HG03039 (cell line): ENCODE results near the gene TEX50.
"Not testable (repeated sequence)": the region's sequence is repeated elsewhere in the genome, so short reads cannot be mapped to it uniquely, and the experiment has no call there.

Experiments
- ATAC-seq: cut with Tn5 transposase; IDR thresholded peaks from one replicate; pipeline ENCODE4 v1.9.1; 2021; ENCODE audit warnings: mild to moderate bottlenecking, moderate library complexity; ENCODE audit not compliant: unreplicated experiment

The TEX50 gene

DNA sequence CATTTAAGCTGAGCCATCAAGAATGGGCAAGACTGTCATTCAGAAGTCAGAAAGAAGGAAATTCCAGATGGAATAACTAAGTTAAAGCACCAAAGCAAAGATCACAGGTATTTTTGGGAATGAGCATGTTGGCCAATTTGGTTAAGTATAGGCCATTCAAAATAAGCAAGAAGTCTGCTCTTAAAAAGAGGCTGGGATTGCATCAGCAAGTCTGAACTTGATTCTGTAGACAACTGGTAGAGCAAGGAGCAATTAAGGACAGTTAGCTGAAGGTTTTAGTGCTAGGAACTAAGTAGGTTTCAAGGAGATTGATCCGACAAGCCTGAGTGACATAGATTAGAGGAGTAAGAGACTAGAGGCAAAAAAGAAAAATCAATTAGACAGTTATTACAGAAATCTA, 26.1 kb downstream of the TEX50 start:
- ATAC-seq = no peak

DNA sequence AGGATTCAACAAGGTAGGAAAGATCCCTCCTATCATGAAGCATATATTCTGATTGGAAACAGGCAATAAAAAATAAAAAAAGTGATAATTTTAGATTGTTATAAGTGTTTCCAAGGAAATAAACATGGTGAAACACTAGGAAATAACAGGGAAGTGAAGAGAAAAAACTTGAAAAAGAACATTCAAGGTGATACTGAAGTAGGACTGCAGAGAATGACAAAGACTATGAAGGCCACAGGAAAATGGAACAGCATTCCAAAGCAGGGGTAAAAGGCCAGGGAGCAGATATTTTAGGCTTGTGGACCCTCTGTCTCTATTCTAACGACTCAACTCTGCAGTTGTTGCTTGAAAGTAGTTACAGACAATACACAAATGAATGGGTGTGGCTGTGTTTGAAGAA, 26.6 kb downstream of the TEX50 start:
- ATAC-seq = no peak

GRCh38 chr1:173663159-173663558, 28.0 kb downstream of the TEX50 start:
- ATAC-seq = no peak

GRCh38 chr1:173666646-173667045, 31.5 kb downstream of the TEX50 start:
- no peak for ATAC-seq

DNA sequence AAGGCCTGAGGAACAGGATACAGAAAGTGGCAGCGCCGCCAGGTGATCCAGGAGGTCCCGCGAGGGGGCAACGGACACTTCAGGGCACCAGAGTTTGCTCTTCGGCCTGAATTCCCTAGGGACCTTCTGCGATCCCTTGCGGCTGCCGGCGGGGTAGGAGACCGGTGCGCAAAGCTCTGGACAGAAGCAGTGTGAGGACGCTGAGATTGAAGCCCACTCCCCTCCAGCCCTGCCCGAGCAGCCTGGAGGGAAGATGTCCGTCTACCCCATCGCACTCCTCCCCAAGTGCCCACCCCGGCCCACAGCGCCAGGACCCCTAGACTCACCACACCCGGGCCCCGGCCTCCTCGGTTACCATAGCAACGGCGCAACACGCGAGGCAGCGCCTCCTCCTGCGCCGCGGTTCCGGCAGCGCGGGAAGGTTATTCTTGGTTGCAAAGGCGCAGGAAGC, 34.4 kb downstream of the TEX50 start, which contains the start of gene ANKRD45:
Gene ANKRD45 (minus strand): TSS at position 361 of the 451 bp plus-strand sequence. CDS start 10,433 bp downstream, outside the sequence.
- no peak for ATAC-seq

DNA sequence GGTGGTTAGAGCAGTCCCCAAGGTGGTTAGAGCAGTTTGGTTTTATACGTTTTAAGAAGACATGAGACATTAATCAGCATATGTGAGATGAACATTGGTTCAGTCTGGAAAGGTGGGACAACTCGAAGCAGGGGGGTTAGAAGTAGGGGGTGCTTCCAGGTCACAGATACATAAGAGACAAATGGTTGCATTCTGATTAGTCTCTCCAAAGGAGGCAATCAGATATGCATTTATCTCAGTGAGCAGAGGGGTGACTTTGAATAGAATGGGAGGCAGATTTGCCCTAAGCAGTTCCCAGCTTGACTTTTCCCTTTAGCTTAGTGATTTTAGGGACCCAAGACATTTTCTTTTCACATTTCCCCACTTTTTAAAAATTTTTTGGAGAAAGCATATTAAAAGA, 39.4 kb downstream of the TEX50 start:
- not testable (repeated sequence) for ATAC-seq

DNA sequence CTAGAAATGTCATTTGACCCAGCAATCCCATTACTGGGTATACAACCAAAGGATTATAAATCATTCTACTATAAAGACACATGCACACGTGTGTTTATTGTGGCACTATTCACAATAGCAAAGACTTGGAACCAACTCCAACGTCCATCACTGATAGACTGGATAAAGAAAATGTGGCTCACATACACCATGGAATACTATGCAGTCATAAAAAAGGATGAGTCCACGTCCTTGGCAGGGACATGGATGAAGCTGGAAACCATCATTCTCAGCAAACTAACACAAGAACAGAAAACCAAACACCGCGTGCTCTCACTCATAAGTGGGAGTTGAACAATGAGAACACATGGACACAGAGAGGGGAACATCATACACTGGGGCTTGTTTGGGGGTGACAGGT, 45.0 kb downstream of the TEX50 start:
- ATAC-seq = not testable (repeated sequence)

DNA sequence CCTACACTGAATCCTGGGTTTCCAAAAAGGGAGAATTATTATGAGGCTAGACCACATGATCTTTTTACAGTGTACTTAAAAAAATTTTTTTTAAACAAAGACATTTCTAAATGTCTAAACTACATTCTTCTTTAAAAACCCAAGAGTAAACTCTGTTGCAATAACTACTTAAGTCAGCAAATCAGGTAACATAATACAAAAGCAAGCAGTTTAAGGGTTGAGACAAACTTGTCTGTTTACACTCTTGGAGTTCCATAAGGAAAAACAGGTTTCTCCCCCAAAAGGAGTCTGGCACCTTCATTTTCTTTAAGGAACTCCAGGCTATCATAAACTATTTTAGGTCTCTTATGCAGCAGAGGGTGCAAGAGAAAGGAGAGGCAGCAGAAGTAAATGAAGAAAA, 47.0 kb downstream of the TEX50 start:
- ATAC-seq = no peak

DNA sequence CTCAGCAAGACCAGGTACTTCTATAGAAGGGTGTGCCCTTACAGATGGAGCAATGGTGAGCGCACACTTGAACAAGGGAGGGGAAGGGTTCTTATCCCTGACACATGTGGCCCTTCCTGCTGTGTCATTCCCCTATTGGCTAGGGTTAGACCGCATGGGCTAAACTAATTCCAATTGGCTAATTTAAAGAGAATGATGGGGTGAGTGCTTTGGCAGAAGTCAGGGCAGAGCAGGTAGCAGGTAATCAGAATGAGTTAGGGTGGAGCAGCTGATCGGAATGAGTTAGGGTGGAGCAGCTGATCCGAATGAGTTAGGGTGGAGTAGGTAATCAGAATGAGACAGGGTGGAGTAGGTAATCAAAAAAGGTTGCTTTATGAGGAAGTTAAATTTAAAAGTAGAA, 48.7 kb downstream of the TEX50 start:
- not testable (repeated sequence) for ATAC-seq

DNA sequence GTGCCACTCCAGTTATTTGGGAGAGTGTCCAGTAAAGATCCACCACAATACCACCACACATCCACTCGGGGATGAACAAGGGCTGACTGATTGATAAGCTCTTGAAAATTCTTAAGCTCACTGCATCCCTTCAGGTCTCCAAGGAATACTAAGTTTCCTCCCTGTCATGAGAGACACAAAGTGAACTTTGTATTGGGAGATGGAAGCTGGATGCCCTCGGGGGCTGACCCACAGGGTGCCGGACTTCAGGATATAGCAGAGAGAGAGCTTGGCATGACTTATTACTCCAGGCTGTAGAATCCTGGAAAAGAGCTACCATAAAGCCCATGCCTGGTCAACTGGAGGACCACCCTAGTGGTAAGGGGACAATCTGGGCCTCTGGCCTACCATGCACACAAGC, 50.0 kb downstream of the TEX50 start:
- not testable (repeated sequence) for ATAC-seq
